Heart right ventricle (tissue), 16 donors: ENCODE results near the gene ARF6. TPM values are rescaled to one million over a fixed set of nuclear protein-coding genes. Genes with fewer than 3 reads are reported as not detected.

Experiments
- ATAC-seq, 8 donors: fragments of 200-7000 bp; cut with Tn5 transposase; one replicate each; pipeline ENCODE4 v1.9.1; 2020; ENCODE audit warnings: mild to moderate bottlenecking in 8 of 8, moderate library complexity in 8 of 8, moderate number of reproducible peaks in 1 of 8
- DNase-seq, 2 donors: peaks; one replicate each; pipeline ENCODE4 v3.0.0-alpha.2; 2020
- H3K27ac ChIP-seq, 10 donors: fragments of 200-600 bp; sonication (generic) in 2 of 10; one replicate each; pipeline versions ENCODE4 v1.5.0 to v1.8.0; 2020 to 2022; ENCODE audit warnings: mild to moderate bottlenecking in 3 of 10
- H3K27me3 ChIP-seq, 7 donors: fragments of 200-600 bp; one replicate each; pipeline ENCODE4 v1.8.0; 2021 to 2022; ENCODE audit warnings: mild to moderate bottlenecking in 2 of 7
- H3K36me3 ChIP-seq, 9 donors: fragments of 200-600 bp; sonication (generic) in 1 of 9; one replicate each; pipeline versions ENCODE4 v1.5.0 to v1.8.0; 2020 to 2022; ENCODE audit warnings: mild to moderate bottlenecking in 2 of 9
- H3K4me1 ChIP-seq, 9 donors: fragments of 200-600 bp; sonication (generic) in 1 of 9; one replicate each; pipeline versions ENCODE4 v1.5.0 to v1.8.0; 2020 to 2022; ENCODE audit warnings: mild to moderate bottlenecking in 4 of 9
- H3K4me3 ChIP-seq, 10 donors: fragments of 200-600 bp; sonication (generic) in 2 of 10; one replicate each; pipeline versions ENCODE4 v1.5.0 to v1.8.0; 2020 to 2022; ENCODE audit warnings: mild to moderate bottlenecking in 7 of 10, moderate library complexity in 2 of 10
- H3K9me3 ChIP-seq, 11 donors: fragments of 200-600 bp in 10 of 11; sonication (generic) in 2 of 11; one replicate each; pipeline versions ENCODE4 v1.5.0 to v1.8.0; 2013 to 2022; ENCODE audit warnings: mild to moderate bottlenecking in 2 of 11, control low read depth in 1 of 11, moderate library complexity in 1 of 11
- CTCF ChIP-seq, 9 donors: fragments of 200-600 bp; sonication (generic) in 2 of 9; IDR thresholded peaks; one replicate each; pipeline versions ENCODE4 v1.5.0 to v1.8.0; 2021 to 2022; ENCODE audit warnings: antibody characterized with exemption in 9 of 9, mild to moderate bottlenecking in 5 of 9, moderate library complexity in 1 of 9
- WGBS, 2 donors: extraction: QIAGEN DNeasy Blood & Tissue Kit; methylation state at CpG; one replicate each; pipeline ENCODE4 v1.1.7; 2013; ENCODE audit warnings: inconsistent platforms in 1 of 2; 5-methylcytosine and 5-hydroxymethylcytosine counted together
- intact Hi-C, 10 donors: fragments of 100-400 bp; cut with DNase I; formaldehyde crosslinking; loops; one replicate each; pipeline versions ENCODE4 v1.11.1 to v1.14.2; 2022
- polyA plus RNA-seq, 2 donors: library from polyadenylated mRNA; stranded (reverse); fragments of 200-250 nt; gene quantifications; one replicate each; pipeline ENCODE4 v1.2.3, GENCODE V29; 2013
- total RNA-seq, 10 donors: library from RNA; stranded (reverse); fragmentation: NEBNext Ultra II Directional in 3 of 10; extraction: Animal tissue kit (Norgen Biotek cat#: 25700) in 3 of 10; gene quantifications; one replicate each; pipeline versions ENCODE4 v1.2.1 to v1.2.4, GENCODE V29; 2021 to 2023
- donor health status: Arrhythmogenic right ventricular cardiomyopathy.
- donor health status: ischemic (EF 13 %, LVEDD 7.1; RV severe dilation, severe dysfunction).
- donor health status: healthy with polysubstance abuse.
- donor health status: DM: no; HTN: yes; CAD: no.
- donor health status: DM: no; HTN: no; CAD: no.
- donor health status: ischemic (EF 25% LVEDD 6.9; RV normal size, moderate dysfunction).
- donor health status: ischemic (EF 25% LVEDD 5.7; RV mildly dilated, moderate dysfunction).
- donor health status: healthy.
- donor health status: DM: yes; HTN: yes; CAD: no.
- donor health status: Ischemic cardiomyopathy.
- donor health status: ischemic (EF 35%, LVEDD 5.7; RV mildly dilated, moderate dysfunction).
- donor health status: nonischemic (EF 11% LVEDD 7.7; RV severe dilation, severe dysfunction).
- donor health status: DM: yes; HTN: yes; CAD: no.
- donor health status: PGD.
- donor health status: ischemic (EF 29% LVEDD 5.4; RV normal size, mild dysfunction).
- donor health status: nonischemic (EF 23%, LVEDD 6.1; RV moderate dilation, normal function).

Gene ARF6
- total and polyA plus RNA-seq, 12 donors = 11.0 to 40.5 (median 24.1) TPM

DNA sequence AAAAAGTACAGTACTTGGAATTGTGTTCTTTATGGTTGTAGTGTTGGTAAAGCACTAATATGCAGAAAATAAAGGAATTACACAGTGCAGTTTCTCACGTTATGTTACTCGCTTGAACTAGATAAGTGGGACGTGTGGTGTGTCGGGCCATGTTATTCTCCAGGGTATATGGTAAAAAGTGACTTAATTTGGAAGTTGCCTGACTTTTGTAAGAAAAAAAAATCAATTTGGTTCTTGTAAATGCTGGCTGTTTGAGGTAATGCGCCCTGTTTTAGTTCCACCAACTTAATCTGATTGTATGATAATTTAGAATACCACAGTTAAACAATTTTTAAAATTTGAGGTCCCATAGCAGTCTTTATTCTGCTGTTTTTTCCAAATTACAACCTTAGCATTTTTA is 4.1 kb downstream of the ARF6 start:
- peaks cover 0 to 28% (median 5%) of the 10 kb centered on the region in 9 donors for H3K36me3 ChIP-seq
- H3K9me3 ChIP-seq = no peaks in the 10 kb centered on the region
- DNase-seq = no peak
- no peak for ATAC-seq
- no peak for TF ChIP-seq CTCF (IDR thresholded peaks at IDR 0.05)
- peak overlapping the region in 7 of 10 donors; percentile 82 to 97 (median 95) for H3K4me3 ChIP-seq
- intact Hi-C loops = loop anchor here in 2 of 10 donors (10.0 kb wide), 1 partner anchor 108 kb away; no protein-coding TSS in a partner anchor
- 39 to 45% methylated on average over 5 of the region's 5 CpGs for WGBS, 2 donors
- peaks cover 5 to 57% (median 51%) of the 10 kb centered on the region in 9 donors for H3K4me1 ChIP-seq
- H3K27ac ChIP-seq = peak overlapping the region in 8 of 10 donors; percentile 1 to 100 (median 48)
- H3K27me3 ChIP-seq = no peaks in the 10 kb centered on the region

GRCh38 chr14:49897414-49897813 is 4.5 kb downstream of the ARF6 start:
- ATAC-seq (no peak), DNase-seq (no peak)
- H3K9me3 ChIP-seq = no peaks in the 10 kb centered on the region
- H3K27me3 ChIP-seq = no peaks in the 10 kb centered on the region
- intact Hi-C loops = loop anchor here in 2 of 10 donors (10.0 kb wide), 1 partner anchor 107 kb away; no protein-coding TSS in a partner anchor
- peak overlapping the region in 8 of 10 donors; percentile 1 to 100 (median 48) for H3K27ac ChIP-seq
- peaks cover 0 to 28% (median 5%) of the 10 kb centered on the region in 9 donors for H3K36me3 ChIP-seq
- WGBS, 2 donors = 69 to 71% methylated on average over 1 of the region's 1 CpG
- H3K4me3 ChIP-seq = peak overlapping the region in 5 of 10 donors; percentile 85 to 97 (median 96)
- TF ChIP-seq CTCF (IDR thresholded peaks at IDR 0.05) = no peak
- H3K4me1 ChIP-seq = peaks cover 3 to 54% (median 47%) of the 10 kb centered on the region in 9 donors

- peaks cover 3 to 54% (median 47%) of the 10 kb centered on the region in 9 donors for H3K4me1 ChIP-seq
- WGBS, 2 donors = 96 to 100% methylated on average over 1 of the region's 1 CpG
- peak overlapping the region in 2 of 10 donors; percentile 1 to 97 for H3K4me3 ChIP-seq
- intact Hi-C loops = loop anchor here in 2 of 10 donors (10.0 kb wide), 1 partner anchor 107 kb away; no protein-coding TSS in a partner anchor
- H3K9me3 ChIP-seq = no peaks in the 10 kb centered on the region
- DNase-seq (no peak), ATAC-seq (no peak)
- TF ChIP-seq CTCF (IDR thresholded peaks at IDR 0.05) = no peak
- H3K27ac ChIP-seq = peak overlapping the region in 5 of 10 donors; percentile 4 to 100 (median 54)
- peaks cover 0 to 28% (median 5%) of the 10 kb centered on the region in 9 donors for H3K36me3 ChIP-seq
- H3K27me3 ChIP-seq = no peaks in the 10 kb centered on the region
Measured at GRCh38 chr14:49897965-49898364, 5.1 kb downstream of the ARF6 start.

GRCh38 chr14:49898485-49898884 is 5.6 kb downstream of the ARF6 start:
- intact Hi-C loops = loop anchor here in 2 of 10 donors (10.0 kb wide), 1 partner anchor 106 kb away; no protein-coding TSS in a partner anchor
- Histone ChIP-seq H3K9me3 (no peaks in the 10 kb centered on the region), H3K4me3 (peak overlapping the region in 1 of 10 donors; percentile 97), H3K27ac (peak overlapping the region in 5 of 10 donors; percentile 4 to 100 (median 54)), H3K36me3 (peaks cover 0 to 28% (median 5%) of the 10 kb centered on the region in 9 donors), H3K4me1 (peaks cover 3 to 54% (median 47%) of the 10 kb centered on the region in 9 donors), H3K27me3 (no peaks in the 10 kb centered on the region)
- WGBS, 2 donors = 67 to 92% methylated on average over 2 of the region's 2 CpGs
- ATAC-seq = no peak
- DNase-seq = no peak
- no peak for TF ChIP-seq CTCF (IDR thresholded peaks at IDR 0.05)
